ENCODE data around the gene SPTLC1.

The SPTLC1 gene

GRCh38 chr9:92100237-92100911 is 14.8 kb downstream of the SPTLC1 start:
- no peaks in the 10 kb centered on the region for H3F3A ChIP-seq (ENCODE audit: insufficient read depth, low read length)
- no peak overlapping the region for H3K4me3 ChIP-seq (ENCODE audit: low read depth, low read length, poor library complexity, severe bottlenecking)
- H2AFZ ChIP-seq (ENCODE audit: low read length) = no peak overlapping the region
- no peak for TF ChIP-seq EZH2 (IDR thresholded peaks at IDR 0.05; ENCODE audit: borderline replicate concordance, low read length)
- no peak for TF ChIP-seq CTCF (IDR thresholded peaks at IDR 0.05; ENCODE audit: low read length)
- H3K4me1 ChIP-seq (ENCODE audit: insufficient read depth, low read length, severe bottlenecking) = no peaks in the 10 kb centered on the region
- H3K79me2 ChIP-seq (ENCODE audit: insufficient read depth, low read length) = no peaks in the 10 kb centered on the region
- no peak overlapping the region for H3K27ac ChIP-seq (ENCODE audit: low read depth, low read length, poor library complexity, severe bottlenecking)
- H3K27me3 ChIP-seq (ENCODE audit: insufficient read depth, low read length) = no peaks in the 10 kb centered on the region
- no peak overlapping the region for H3K9ac ChIP-seq (ENCODE audit: low read length)
- H3K36me3 ChIP-seq (ENCODE audit: insufficient read depth, low read length) = peaks cover 5% of the 10 kb centered on the region
- H3K4me2 ChIP-seq (ENCODE audit: low read length) = no peak overlapping the region
- H3K9me3 ChIP-seq (ENCODE audit: low read length) = no peaks in the 10 kb centered on the region
- no peaks in the 10 kb centered on the region for H3K9me2 ChIP-seq (ENCODE audit: low read depth, low read length)
- H4K20me1 ChIP-seq (ENCODE audit: insufficient read depth, low read length) = no peaks in the 10 kb centered on the region

GRCh38 chr9:92098638-92099037 is 16.6 kb downstream of the SPTLC1 start:
- Histone ChIP-seq H3K9ac (ENCODE audit: low read length) (no peak overlapping the region), H3K9me2 (ENCODE audit: low read depth, low read length) (no peaks in the 10 kb centered on the region), H3K27me3 (ENCODE audit: insufficient read depth, low read length) (no peaks in the 10 kb centered on the region), H3K4me2 (ENCODE audit: low read length) (no peak overlapping the region), H3K4me3 (ENCODE audit: low read depth, low read length, poor library complexity, severe bottlenecking) (no peak overlapping the region), H3K79me2 (ENCODE audit: insufficient read depth, low read length) (no peaks in the 10 kb centered on the region), H4K20me1 (ENCODE audit: insufficient read depth, low read length) (no peaks in the 10 kb centered on the region), H2AFZ (ENCODE audit: low read length) (no peak overlapping the region), H3K27ac (ENCODE audit: low read depth, low read length, poor library complexity, severe bottlenecking) (no peak overlapping the region), H3K4me1 (ENCODE audit: insufficient read depth, low read length, severe bottlenecking) (no peaks in the 10 kb centered on the region), H3K36me3 (ENCODE audit: insufficient read depth, low read length) (peaks cover 5% of the 10 kb centered on the region; the same call in 1 of the 2 replicates), H3F3A (ENCODE audit: insufficient read depth, low read length) (no peaks in the 10 kb centered on the region), H3K9me3 (ENCODE audit: low read length) (no peaks in the 10 kb centered on the region)
- TF ChIP-seq CTCF (IDR thresholded peaks at IDR 0.05; ENCODE audit: low read length) = no peak
- no peak for TF ChIP-seq EZH2 (IDR thresholded peaks at IDR 0.05; ENCODE audit: borderline replicate concordance, low read length)

- H3K9me2 ChIP-seq (ENCODE audit: low read depth, low read length) = no peaks in the 10 kb centered on the region
- H3K4me2 ChIP-seq (ENCODE audit: low read length) = no peak overlapping the region
- no peaks in the 10 kb centered on the region for H3K79me2 ChIP-seq (ENCODE audit: insufficient read depth, low read length)
- H3K4me1 ChIP-seq (ENCODE audit: insufficient read depth, low read length, severe bottlenecking) = no peaks in the 10 kb centered on the region
- H3K4me3 ChIP-seq (ENCODE audit: low read depth, low read length, poor library complexity, severe bottlenecking) = no peak overlapping the region
- no peaks in the 10 kb centered on the region for H3K9me3 ChIP-seq (ENCODE audit: low read length)
- H3K27ac ChIP-seq (ENCODE audit: low read depth, low read length, poor library complexity, severe bottlenecking) = no peak overlapping the region
- no peaks in the 10 kb centered on the region for H3K27me3 ChIP-seq (ENCODE audit: insufficient read depth, low read length)
- no peaks in the 10 kb centered on the region for H3F3A ChIP-seq (ENCODE audit: insufficient read depth, low read length)
- H3K9ac ChIP-seq (ENCODE audit: low read length) = no peak overlapping the region
- H2AFZ ChIP-seq (ENCODE audit: low read length) = no peak overlapping the region
- H4K20me1 ChIP-seq (ENCODE audit: insufficient read depth, low read length) = no peaks in the 10 kb centered on the region
- no peak for TF ChIP-seq EZH2 (IDR thresholded peaks at IDR 0.05; ENCODE audit: borderline replicate concordance, low read length)
- no peak for TF ChIP-seq CTCF (IDR thresholded peaks at IDR 0.05; ENCODE audit: low read length)
- peaks cover 5% of the 10 kb centered on the region; the same call in 1 of the 2 replicates for H3K36me3 ChIP-seq (ENCODE audit: insufficient read depth, low read length)
These were observed 17.2 kb downstream of the SPTLC1 start for GRCh38 chr9:92097997-92098482.
